Testis (tissue), 3 donors: Measurements from ENCODE around the gene ZNF791. TPM values are rescaled to one million over a fixed set of nuclear protein-coding genes. Genes with fewer than 3 reads are reported as not detected.

ENCODE experiments used
- DNase-seq: peaks from one replicate; pipeline ENCODE4 v3.0.0-alpha.2; 2019
- H3K27ac ChIP-seq, 2 donors: fragments of 200-600 bp; sonication (generic); one replicate each; pipeline ENCODE4 v1.5.1; 2019
- H3K27me3 ChIP-seq: fragments of 200-600 bp; sonication (generic); one replicate; pipeline ENCODE4 v1.5.1; 2019
- H3K36me3 ChIP-seq: fragments of 200-600 bp; sonication (generic); one replicate; pipeline ENCODE4 v1.5.1; 2017; ENCODE audit warnings: low read depth; ENCODE audit errors: missing control alignments
- H3K4me1 ChIP-seq: fragments of 200-600 bp; sonication (generic); one replicate; pipeline ENCODE4 v1.5.1; 2019
- H3K4me3 ChIP-seq, 2 donors: fragments of 200-600 bp; sonication (generic); one replicate each; pipeline ENCODE4 v1.5.1; 2017 to 2019
- H3K9me3 ChIP-seq: fragments of 200-600 bp; sonication (generic); one replicate; pipeline ENCODE4 v1.5.1; 2017
- POLR2A ChIP-seq: fragments of 450-650 bp; IDR thresholded peaks from one replicate; pipeline ENCODE4 v1.6.1; 2017; ENCODE audit warnings: antibody characterized with exemption, mild to moderate bottlenecking, moderate library complexity
- WGBS, 2 donors: methylation state at CpG; one replicate each; pipeline ENCODE4 v1.1.5; 2018; 5-methylcytosine and 5-hydroxymethylcytosine counted together
- intact Hi-C: fragments of 100-400 bp; cut with DNase I; formaldehyde crosslinking; loops from one replicate; pipeline ENCODE4 v1.15.1; 2023; ENCODE audit warnings: low total_unique reads
- polyA plus RNA-seq: library from polyadenylated mRNA; stranded (reverse); fragments of 350-450 nt; fragmentation: Illumina TruSeq; extraction: RNeasy Lipid Tissue Mini Kit (QIAGEN cat#74804); gene quantifications from one replicate; pipeline ENCODE4 v1.2.3, GENCODE V29; 2014; ENCODE audit warnings: low read depth, low replicate concordance; ENCODE audit not compliant: insufficient read depth
- total RNA-seq, 2 donors: library from RNA; depleted of rRNA; stranded (reverse); fragments of >200 nt; gene quantifications; one replicate each; pipeline ENCODE4 v1.2.3, GENCODE V29; 2016
- TF ChIP-seq, protein P1 (sequence below), 3 experiments: fragments of 450-650 bp in 2 of 3; fragments of 200-600 bp in 1 of 3; sonication (generic) in 1 of 3; IDR thresholded peaks; one replicate each; pipeline ENCODE4 v1.5.1; 2016 to 2019; ENCODE audit warnings: antibody characterized with exemption in 3 of 3, mild to moderate bottlenecking in 2 of 3, moderate library complexity in 1 of 3

Gene ZNF791
- total and polyA plus RNA-seq, 3 donors from 2014 or later, result 9.3 to 17.2 (median 16.1) TPM

DNA sequence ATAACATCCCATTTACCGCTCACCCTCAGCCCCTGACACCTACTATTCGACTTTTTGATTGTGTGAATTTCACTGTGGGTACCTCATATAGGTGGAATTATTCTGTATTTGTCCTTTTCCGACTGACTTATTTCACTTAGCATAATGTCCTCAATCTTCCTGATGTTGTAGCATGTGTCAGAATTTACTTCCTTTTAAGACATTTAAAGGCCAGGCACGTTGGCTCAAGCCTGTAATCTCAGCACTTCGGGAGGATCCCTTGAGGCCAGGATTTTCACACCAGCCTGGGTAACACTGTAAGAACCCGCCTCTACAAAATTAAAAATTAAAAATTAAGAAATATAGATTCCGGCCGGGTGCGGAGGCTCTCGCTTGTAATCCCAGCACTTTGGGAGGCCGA is 13.1 kb upstream of the ZNF791 start:
- no peak for DNase-seq
- Histone ChIP-seq H3K27me3 (no peaks in the 10 kb centered on the region), H3K27ac (no peak overlapping the region), H3K9me3 (no peaks in the 10 kb centered on the region), H3K4me1 (no peaks in the 10 kb centered on the region), H3K4me3 (peak overlapping the region in 1 of 2 donors; percentile 49), H3K36me3 (no peaks in the 10 kb centered on the region)
- TF ChIP-seq, protein P1, sequence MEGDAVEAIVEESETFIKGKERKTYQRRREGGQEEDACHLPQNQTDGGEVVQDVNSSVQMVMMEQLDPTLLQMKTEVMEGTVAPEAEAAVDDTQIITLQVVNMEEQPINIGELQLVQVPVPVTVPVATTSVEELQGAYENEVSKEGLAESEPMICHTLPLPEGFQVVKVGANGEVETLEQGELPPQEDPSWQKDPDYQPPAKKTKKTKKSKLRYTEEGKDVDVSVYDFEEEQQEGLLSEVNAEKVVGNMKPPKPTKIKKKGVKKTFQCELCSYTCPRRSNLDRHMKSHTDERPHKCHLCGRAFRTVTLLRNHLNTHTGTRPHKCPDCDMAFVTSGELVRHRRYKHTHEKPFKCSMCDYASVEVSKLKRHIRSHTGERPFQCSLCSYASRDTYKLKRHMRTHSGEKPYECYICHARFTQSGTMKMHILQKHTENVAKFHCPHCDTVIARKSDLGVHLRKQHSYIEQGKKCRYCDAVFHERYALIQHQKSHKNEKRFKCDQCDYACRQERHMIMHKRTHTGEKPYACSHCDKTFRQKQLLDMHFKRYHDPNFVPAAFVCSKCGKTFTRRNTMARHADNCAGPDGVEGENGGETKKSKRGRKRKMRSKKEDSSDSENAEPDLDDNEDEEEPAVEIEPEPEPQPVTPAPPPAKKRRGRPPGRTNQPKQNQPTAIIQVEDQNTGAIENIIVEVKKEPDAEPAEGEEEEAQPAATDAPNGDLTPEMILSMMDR (IDR thresholded peaks at IDR 0.05), result no peak
- no peak for TF ChIP-seq POLR2A
- intact Hi-C loops, result no loop called here
- 57 to 75% methylated on average over 11 of the region's 11 CpGs for WGBS, 2 donors

- H3K27ac ChIP-seq, result no peak overlapping the region
- no peak overlapping the region for H3K4me3 ChIP-seq
- no peaks in the 10 kb centered on the region for H3K9me3 ChIP-seq
- no peaks in the 10 kb centered on the region for H3K4me1 ChIP-seq
- intact Hi-C loops, result no loop called here
- 80 to 93% methylated on average over 1 of the region's 1 CpG for WGBS, 2 donors
- no peak for DNase-seq
- no peaks in the 10 kb centered on the region for H3K27me3 ChIP-seq
- no peaks in the 10 kb centered on the region for H3K36me3 ChIP-seq
- TF ChIP-seq, protein P1 (IDR thresholded peaks at IDR 0.05), result no peak
- no peak for TF ChIP-seq POLR2A
Observed at GRCh38 chr19:12603714-12604113, 7.0 kb upstream of the ZNF791 start.

- DNase-seq, result no peak
- no peaks in the 10 kb centered on the region for H3K36me3 ChIP-seq
- TF ChIP-seq, protein P1 (IDR thresholded peaks at IDR 0.05), result no peak
- no peak for TF ChIP-seq POLR2A
- peaks cover 10% of the 10 kb centered on the region for H3K4me1 ChIP-seq
- H3K27me3 ChIP-seq, result no peaks in the 10 kb centered on the region
- no peak overlapping the region for H3K4me3 ChIP-seq
- H3K27ac ChIP-seq, result no peak overlapping the region
- intact Hi-C loops, result no loop called here
- H3K9me3 ChIP-seq, result no peaks in the 10 kb centered on the region
- 95 to 96% methylated on average over 1 of the region's 1 CpG for WGBS, 2 donors
Observed at GRCh38 chr19:12606796-12607195, 3.9 kb upstream of the ZNF791 start.

GRCh38 chr19:12607631-12608030 is 3.1 kb upstream of the ZNF791 start:
- WGBS, 2 donors, result 85 to 89% methylated on average over 3 of the region's 3 CpGs

GRCh38 chr19:12611361-12611699 is 610 bp downstream of the ZNF791 start:
- peaks cover 13% of the 10 kb centered on the region for H3K4me1 ChIP-seq
- 0 to 1% methylated on average over 10 of the region's 10 CpGs for WGBS, 2 donors
- H3K9me3 ChIP-seq, result no peaks in the 10 kb centered on the region
- TF ChIP-seq, protein P1 (IDR thresholded peaks at IDR 0.05), result no peak
- TF ChIP-seq POLR2A, result no peak
- intact Hi-C loops, result no loop called here
- H3K36me3 ChIP-seq, result no peaks in the 10 kb centered on the region
- H3K4me3 ChIP-seq, result peak overlapping the region; percentile 99
- H3K27me3 ChIP-seq, result no peaks in the 10 kb centered on the region
- DNase-seq, result peak; percentile 83
- H3K27ac ChIP-seq, result peak overlapping the region; percentile 96 to 99

More at GRCh38 chr19:12607631-12608030, 3.1 kb upstream of the ZNF791 start:
- DNase-seq, result no peak
- no peaks in the 10 kb centered on the region for H3K27me3 ChIP-seq
- no peak overlapping the region for H3K4me3 ChIP-seq
- H3K27ac ChIP-seq, result no peak overlapping the region
- intact Hi-C loops, result loop anchor here (2.0 kb wide), 1 partner anchor 51 kb away; no protein-coding TSS in a partner anchor
- no peak for TF ChIP-seq POLR2A
- TF ChIP-seq, protein P1 (IDR thresholded peaks at IDR 0.05), result no peak
- H3K36me3 ChIP-seq, result no peaks in the 10 kb centered on the region
- H3K9me3 ChIP-seq, result no peaks in the 10 kb centered on the region
- H3K4me1 ChIP-seq, result peaks cover 13% of the 10 kb centered on the region
